Fibroblast of lung (primary cell): ENCODE data around the gene TUBB4B. TPM values are rescaled to one million over a fixed set of nuclear protein-coding genes. Genes with fewer than 3 reads are reported as not detected.

Experiments
- DNase-seq, 2 donors: peaks; one replicate each; pipeline versions ENCODE4 v3.0.0 to v3.0.0-alpha.2; 2010; ENCODE audit warnings: low read depth in 2 of 2
- H2AFZ ChIP-seq: 2 replicates; pipeline ENCODE4 v1.5.1; 2012; ENCODE audit warnings: low read length, control low read depth, inconsistent platforms
- H3K27ac ChIP-seq: 2 replicates; pipeline ENCODE4 v1.5.1; 2011; ENCODE audit warnings: low read length, control low read depth; ENCODE audit not compliant: insufficient read depth
- H3K27me3 ChIP-seq: 2 replicates; pipeline ENCODE4 v1.5.1; 2011; ENCODE audit warnings: mild to moderate bottlenecking, low read length; ENCODE audit not compliant: control insufficient read depth, insufficient read depth
- H3K36me3 ChIP-seq: 2 replicates; pipeline ENCODE4 v1.5.1; 2011; ENCODE audit warnings: low read length; ENCODE audit not compliant: control insufficient read depth, insufficient read depth
- H3K4me1 ChIP-seq: 2 replicates; pipeline ENCODE4 v1.5.1; 2011; ENCODE audit warnings: low read length; ENCODE audit not compliant: control insufficient read depth, insufficient read depth; ENCODE audit errors: extremely low read depth
- H3K4me2 ChIP-seq: 2 replicates; pipeline ENCODE4 v1.5.1; 2011; ENCODE audit warnings: low read length, control low read depth; ENCODE audit not compliant: insufficient read depth; ENCODE audit errors: extremely low read depth
- H3K4me3 ChIP-seq, 4 experiments: fragments of 200-600 bp in 1 of 4; sonication (generic) in 1 of 4; replicated peaks in 1 of 4; 2 replicates each; pipeline ENCODE4 v1.5.1; 2011 to 2016; ENCODE audit warnings: low read length in 4 of 4, low read depth in 3 of 4, mild to moderate bottlenecking in 3 of 4, control low read depth in 2 of 4, inconsistent platforms in 1 of 4, mixed read lengths in 1 of 4; ENCODE audit not compliant: insufficient read depth in 1 of 4; ENCODE audit errors: control extremely low read depth in 1 of 4
- H3K79me2 ChIP-seq: 2 replicates; pipeline ENCODE4 v1.5.1; 2012; ENCODE audit warnings: mild to moderate bottlenecking, low read length, inconsistent platforms; ENCODE audit not compliant: control insufficient read depth, insufficient read depth
- H3K9ac ChIP-seq: 2 replicates; pipeline ENCODE4 v1.5.1; 2011; ENCODE audit warnings: mild to moderate bottlenecking, low read length, control low read depth; ENCODE audit not compliant: insufficient read depth
- H3K9me3 ChIP-seq: 2 replicates; pipeline ENCODE4 v1.5.1; 2012; ENCODE audit warnings: low read depth, low read length; ENCODE audit not compliant: control insufficient read depth, insufficient read depth
- H4K20me1 ChIP-seq: 2 replicates; pipeline ENCODE4 v1.5.1; 2011; ENCODE audit warnings: low read length; ENCODE audit not compliant: control insufficient read depth, insufficient read depth; ENCODE audit errors: extremely low read depth
- EZH2 ChIP-seq: IDR thresholded peaks from 2 replicates; pipeline ENCODE4 v1.5.1; 2012; ENCODE audit warnings: low read length, control low read depth, mild to moderate bottlenecking; ENCODE audit errors: missing control alignments
- polyA plus RNA-seq, 2 donors: library from polyadenylated mRNA; depleted of rRNA in 1 of 2; stranded (reverse) in 1 of 2; unstranded in 1 of 2; fragments of >200 nt; gene quantifications; 2 replicates each; pipeline ENCODE4 v1.2.1, GENCODE V29; 2011 to 2012; ENCODE audit warnings: missing spikeins in 1 of 2
- total RNA-seq: library from RNA; depleted of rRNA; stranded (reverse); fragments of >200 nt; gene quantifications from 2 replicates; pipeline ENCODE4 v1.2.1, GENCODE V29; 2014
- TF ChIP-seq, protein P1 (sequence below), 2 donors: IDR thresholded peaks in 1 of 2; conservative IDR thresholded peaks in 1 of 2; 1 replicate in 1 of 2; 2 replicates in 1 of 2; pipeline ENCODE4 v1.5.1; 2011 to 2012; ENCODE audit warnings: low read length in 2 of 2, control low read depth in 1 of 2, inconsistent platforms in 1 of 2, low read depth in 1 of 2, mild to moderate bottlenecking in 1 of 2

Gene TUBB4B
- total and polyA plus RNA-seq, 2 donors (not counting 1 experiment from before 2014, with no cell fraction given): 111 to 332 TPM

DNA sequence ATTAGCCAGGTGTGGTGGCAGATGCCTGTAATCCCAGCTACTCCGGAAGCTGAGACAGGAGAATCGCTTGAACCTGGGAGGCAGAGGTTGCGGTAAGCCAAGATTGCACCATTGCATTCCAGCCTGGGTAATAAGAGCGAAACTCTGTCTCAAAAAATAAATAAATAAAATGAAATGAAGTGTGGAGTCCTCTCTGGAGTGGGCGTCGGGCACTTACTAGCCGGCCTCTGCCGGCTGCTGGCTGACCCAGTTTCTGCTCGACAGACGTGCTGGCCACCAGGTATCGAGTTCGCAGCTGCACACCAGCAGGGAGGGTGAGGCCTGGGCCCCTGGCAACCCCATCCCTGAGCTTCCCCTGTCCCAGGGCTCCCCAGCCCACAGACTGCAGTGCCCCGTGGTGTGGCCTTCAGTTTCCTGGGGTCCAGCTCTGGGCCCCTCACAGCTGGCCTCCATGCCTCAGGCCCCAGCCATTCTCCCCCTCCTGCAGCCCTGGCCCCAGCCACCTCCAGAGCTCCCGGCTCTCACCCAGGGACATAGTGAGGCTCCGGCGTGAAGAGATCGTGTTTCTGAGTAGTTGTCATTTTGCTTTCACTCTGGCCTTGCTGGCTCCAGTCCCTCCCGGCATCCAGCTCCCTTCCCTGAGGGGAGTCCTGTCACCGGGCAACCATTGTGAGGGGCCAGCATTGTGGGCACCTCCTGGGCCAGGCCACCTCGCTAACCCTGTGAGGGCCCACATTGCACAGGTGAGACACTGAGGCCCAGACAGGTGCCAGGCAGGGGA lies 6.2 kb downstream of the TUBB4B start:
- Histone ChIP-seq H2AFZ (no peak overlapping the region), H3K9me3 (no peaks in the 10 kb centered on the region), H3K4me1 (peaks cover 4% of the 10 kb centered on the region), H3K27ac (no peak overlapping the region), H3K4me2 (no peak overlapping the region), H3K27me3 (no peaks in the 10 kb centered on the region), H3K36me3 (peaks cover 11% of the 10 kb centered on the region), H3K79me2 (peaks cover 16% of the 10 kb centered on the region), H3K9ac (no peak overlapping the region), H3K4me3 (no peak overlapping the region), H4K20me1 (no peaks in the 10 kb centered on the region)
- DNase-seq: no peak
- TF ChIP-seq, protein P1, sequence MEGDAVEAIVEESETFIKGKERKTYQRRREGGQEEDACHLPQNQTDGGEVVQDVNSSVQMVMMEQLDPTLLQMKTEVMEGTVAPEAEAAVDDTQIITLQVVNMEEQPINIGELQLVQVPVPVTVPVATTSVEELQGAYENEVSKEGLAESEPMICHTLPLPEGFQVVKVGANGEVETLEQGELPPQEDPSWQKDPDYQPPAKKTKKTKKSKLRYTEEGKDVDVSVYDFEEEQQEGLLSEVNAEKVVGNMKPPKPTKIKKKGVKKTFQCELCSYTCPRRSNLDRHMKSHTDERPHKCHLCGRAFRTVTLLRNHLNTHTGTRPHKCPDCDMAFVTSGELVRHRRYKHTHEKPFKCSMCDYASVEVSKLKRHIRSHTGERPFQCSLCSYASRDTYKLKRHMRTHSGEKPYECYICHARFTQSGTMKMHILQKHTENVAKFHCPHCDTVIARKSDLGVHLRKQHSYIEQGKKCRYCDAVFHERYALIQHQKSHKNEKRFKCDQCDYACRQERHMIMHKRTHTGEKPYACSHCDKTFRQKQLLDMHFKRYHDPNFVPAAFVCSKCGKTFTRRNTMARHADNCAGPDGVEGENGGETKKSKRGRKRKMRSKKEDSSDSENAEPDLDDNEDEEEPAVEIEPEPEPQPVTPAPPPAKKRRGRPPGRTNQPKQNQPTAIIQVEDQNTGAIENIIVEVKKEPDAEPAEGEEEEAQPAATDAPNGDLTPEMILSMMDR (conservative IDR thresholded peaks at IDR 0.05 in 1 of 2, IDR thresholded peaks at IDR 0.05 in 1 of 2; ENCODE audit: low read depth in 1 of 2, low read length in 2 of 2): no peak
- no peak for TF ChIP-seq EZH2

DNA sequence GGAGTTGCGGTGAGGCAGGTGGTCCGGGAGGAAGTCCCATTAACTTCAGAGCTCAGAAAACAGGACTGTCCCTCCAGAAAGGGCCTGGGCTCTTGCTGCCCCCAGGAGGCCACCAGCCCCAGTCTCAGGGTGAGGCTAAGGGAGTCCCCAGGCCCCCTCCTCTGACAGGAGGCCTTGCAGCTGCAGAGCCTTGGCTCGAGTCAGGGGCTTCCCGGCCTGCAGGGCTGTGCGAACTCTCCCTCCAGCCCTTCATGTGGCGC lies 6.8 kb downstream of the TUBB4B start:
- TF ChIP-seq, protein P1 (conservative IDR thresholded peaks at IDR 0.05 in 1 of 2, IDR thresholded peaks at IDR 0.05 in 1 of 2; ENCODE audit: low read depth in 1 of 2, low read length in 2 of 2): no peak
- no peak for TF ChIP-seq EZH2
- Histone ChIP-seq H4K20me1 (no peaks in the 10 kb centered on the region), H3K4me1 (peaks cover under 1% of the 10 kb centered on the region), H3K27me3 (no peaks in the 10 kb centered on the region), H3K4me3 (no peak overlapping the region), H3K27ac (no peak overlapping the region), H3K36me3 (peaks cover 6% of the 10 kb centered on the region), H2AFZ (no peak overlapping the region), H3K9ac (no peak overlapping the region), H3K79me2 (peaks cover 11% of the 10 kb centered on the region), H3K4me2 (no peak overlapping the region), H3K9me3 (no peaks in the 10 kb centered on the region)
- DNase-seq: no peak

- Histone ChIP-seq H3K4me3 (no peak overlapping the region), H3K9ac (no peak overlapping the region), H3K9me3 (no peaks in the 10 kb centered on the region), H3K79me2 (peaks cover 3% of the 10 kb centered on the region), H3K27me3 (no peaks in the 10 kb centered on the region), H3K27ac (no peak overlapping the region), H3K4me1 (no peaks in the 10 kb centered on the region), H2AFZ (no peak overlapping the region), H3K4me2 (no peak overlapping the region), H4K20me1 (no peaks in the 10 kb centered on the region), H3K36me3 (no peaks in the 10 kb centered on the region)
- no peak for TF ChIP-seq EZH2
- TF ChIP-seq, protein P1 (conservative IDR thresholded peaks at IDR 0.05 in 1 of 2, IDR thresholded peaks at IDR 0.05 in 1 of 2; ENCODE audit: low read depth in 1 of 2, low read length in 2 of 2): no peak
- no peak for DNase-seq
These were observed 9.5 kb downstream of the TUBB4B start for GRCh38 chr9:137250329-137251193.
